ENCODE data around the gene DMKN. TPM values are rescaled to one million over a fixed set of nuclear protein-coding genes. Genes with fewer than 3 reads are reported as not detected.

Gene DMKN
- total and polyA plus RNA-seq, 2 donors: 10.7 to 17.5 TPM

DNA sequence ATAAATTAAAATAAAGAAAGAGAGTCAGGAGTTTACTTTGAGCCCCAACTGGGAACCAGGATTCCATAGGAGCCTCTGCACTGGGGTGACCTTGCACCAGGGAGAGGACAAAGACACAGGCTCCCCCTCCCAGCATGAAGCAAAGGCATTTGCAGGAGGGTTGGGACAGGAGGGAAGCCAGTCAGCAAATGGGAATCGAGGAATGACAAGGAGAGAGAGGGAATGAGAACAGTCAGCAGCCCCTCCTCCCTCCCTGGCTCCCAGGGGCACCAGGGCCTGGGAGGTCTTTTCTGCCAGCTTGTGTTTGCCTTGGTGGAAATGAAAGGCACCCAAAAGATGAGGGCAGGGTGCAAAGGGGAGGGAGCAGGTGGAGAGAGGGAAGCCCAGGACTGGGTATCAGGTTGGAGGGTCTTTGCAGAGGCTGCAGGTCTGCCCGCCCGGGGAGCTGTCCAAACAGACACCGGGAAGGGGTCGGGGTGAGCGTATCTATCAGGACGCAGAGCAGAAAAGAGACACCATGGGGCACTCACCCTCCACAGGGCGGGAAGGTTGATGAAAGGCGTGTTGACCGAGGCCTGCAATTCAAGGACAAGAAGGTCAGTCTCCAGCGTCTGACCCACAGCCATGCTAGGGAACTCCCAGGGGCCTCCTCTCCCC lies 10.9 kb upstream of the DMKN start:
- H3K27ac ChIP-seq (ENCODE audit: low read depth): no peak overlapping the region

GRCh38 chr19:35522745-35523327 lies 9.4 kb upstream of the DMKN start:
- WGBS: 78% methylated on average over 12 of the region's 12 CpGs
- no peak for DNase-seq (ENCODE audit: extremely low spot score)
- H3K27ac ChIP-seq (ENCODE audit: low read depth): no peak overlapping the region

More for the DNA sequence above, 10.9 kb upstream of the DMKN start:
- no peak for DNase-seq (ENCODE audit: extremely low spot score)
- Histone ChIP-seq H3K36me3 (ENCODE audit: insufficient read depth) (no peaks in the 10 kb centered on the region), H3K4me1 (ENCODE audit: insufficient read depth) (no peaks in the 10 kb centered on the region), H3K4me3 (ENCODE audit: low read depth, low read length) (no peak overlapping the region)
- WGBS: 19% methylated on average over 11 of the region's 11 CpGs

GRCh38 chr19:35521124-35521743 lies 7.8 kb upstream of the DMKN start:
- Histone ChIP-seq H3K4me3 (ENCODE audit: low read depth, low read length) (no peak overlapping the region), H3K4me1 (ENCODE audit: insufficient read depth) (no peaks in the 10 kb centered on the region), H3K36me3 (ENCODE audit: insufficient read depth) (no peaks in the 10 kb centered on the region), H3K27ac (ENCODE audit: low read depth) (no peak overlapping the region)
- DNase-seq (ENCODE audit: extremely low spot score): no peak
- WGBS: 54% methylated on average over 16 of the region's 16 CpGs

More at GRCh38 chr19:35522745-35523327, 9.4 kb upstream of the DMKN start:
- Histone ChIP-seq H3K4me1 (ENCODE audit: insufficient read depth) (no peaks in the 10 kb centered on the region), H3K4me3 (ENCODE audit: low read depth, low read length) (no peak overlapping the region), H3K36me3 (ENCODE audit: insufficient read depth) (no peaks in the 10 kb centered on the region)

GRCh38 chr19:35519291-35519690 lies 5.8 kb upstream of the DMKN start:
- H3K4me1 ChIP-seq (ENCODE audit: insufficient read depth): no peaks in the 10 kb centered on the region
- no peak for DNase-seq (ENCODE audit: extremely low spot score)
- no peak overlapping the region for H3K4me3 ChIP-seq (ENCODE audit: low read depth, low read length)
- H3K36me3 ChIP-seq (ENCODE audit: insufficient read depth): no peaks in the 10 kb centered on the region
- no peak overlapping the region for H3K27ac ChIP-seq (ENCODE audit: low read depth)
- WGBS: 49% methylated on average over 7 of the region's 7 CpGs

GRCh38 chr19:35518313-35518712 lies 4.9 kb upstream of the DMKN start:
- Histone ChIP-seq H3K27ac (ENCODE audit: low read depth) (no peak overlapping the region), H3K4me1 (ENCODE audit: insufficient read depth) (no peaks in the 10 kb centered on the region), H3K4me3 (ENCODE audit: low read depth, low read length) (no peak overlapping the region), H3K36me3 (ENCODE audit: insufficient read depth) (no peaks in the 10 kb centered on the region)
- WGBS: 51% methylated on average over 6 of the region's 6 CpGs
- DNase-seq (ENCODE audit: extremely low spot score): no peak

DNA sequence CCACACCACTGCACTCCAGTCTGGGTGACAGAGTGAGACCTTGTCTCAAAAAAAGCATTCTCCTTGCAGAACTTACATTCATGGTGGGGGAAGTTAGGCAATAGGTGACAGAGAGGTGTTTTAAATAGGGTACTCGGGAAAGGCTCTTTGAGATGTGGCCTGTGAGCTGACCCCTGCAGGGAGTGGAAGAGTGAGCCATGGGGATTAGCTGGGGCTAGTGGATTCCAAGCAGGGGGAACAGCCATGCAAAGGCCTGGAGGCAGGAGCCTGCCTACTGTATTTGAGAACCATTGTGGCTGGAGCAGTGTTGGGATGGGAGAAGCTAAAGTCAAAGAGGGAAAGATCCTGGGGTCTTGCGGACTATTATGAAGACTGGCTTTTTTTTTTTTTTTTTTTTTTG lies 3.9 kb upstream of the DMKN start:
- DNase-seq (ENCODE audit: extremely low spot score): no peak
- 80% methylated on average over 2 of the region's 2 CpGs for WGBS
- no peak overlapping the region for H3K4me3 ChIP-seq (ENCODE audit: low read depth, low read length)
- H3K4me1 ChIP-seq (ENCODE audit: insufficient read depth): no peaks in the 10 kb centered on the region
- H3K27ac ChIP-seq (ENCODE audit: low read depth): no peak overlapping the region
- H3K36me3 ChIP-seq (ENCODE audit: insufficient read depth): no peaks in the 10 kb centered on the region

- no peak for DNase-seq (ENCODE audit: extremely low spot score)
- Histone ChIP-seq H3K4me1 (ENCODE audit: insufficient read depth) (no peaks in the 10 kb centered on the region), H3K27ac (ENCODE audit: low read depth) (no peak overlapping the region), H3K4me3 (ENCODE audit: low read depth, low read length) (no peak overlapping the region), H3K36me3 (ENCODE audit: insufficient read depth) (no peaks in the 10 kb centered on the region)
- WGBS: 90% methylated on average over 3 of the region's 3 CpGs
Observed at GRCh38 chr19:35516310-35516709, 2.9 kb upstream of the DMKN start.

DNA sequence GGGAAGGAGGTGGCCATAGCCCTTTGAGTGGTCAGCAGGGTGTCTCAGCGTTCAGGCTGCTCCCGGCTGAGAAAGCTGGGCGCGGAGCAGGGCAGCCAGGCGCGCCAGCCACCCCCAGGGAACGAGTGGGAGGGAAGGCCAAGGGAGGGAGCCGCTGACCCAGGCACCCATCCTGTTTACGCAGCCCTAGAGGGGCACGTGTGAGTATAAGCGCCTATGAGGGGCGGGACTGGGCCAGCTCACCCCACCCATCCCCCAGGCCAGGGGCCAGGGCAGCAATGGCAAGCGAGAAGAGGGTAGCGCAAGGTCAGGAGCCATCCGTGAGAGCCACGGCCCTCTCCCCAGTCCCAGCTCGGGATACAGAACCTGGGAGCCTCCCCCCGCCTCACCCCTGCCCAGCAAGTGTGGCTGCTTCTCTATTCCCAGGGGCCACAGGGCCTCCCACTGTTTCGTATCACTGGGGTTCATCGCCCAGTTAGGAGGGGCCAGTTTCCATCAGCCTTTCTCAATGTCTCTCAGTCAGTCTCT lies 897 bp upstream of the DMKN start:
- 15% methylated on average over 20 of the region's 20 CpGs for WGBS
- Histone ChIP-seq H3K4me1 (ENCODE audit: insufficient read depth) (no peaks in the 10 kb centered on the region), H3K4me3 (ENCODE audit: low read depth, low read length) (no peak overlapping the region), H3K36me3 (ENCODE audit: insufficient read depth) (no peaks in the 10 kb centered on the region), H3K27ac (ENCODE audit: low read depth) (no peak overlapping the region)
- DNase-seq (ENCODE audit: extremely low spot score): no peak

DNA sequence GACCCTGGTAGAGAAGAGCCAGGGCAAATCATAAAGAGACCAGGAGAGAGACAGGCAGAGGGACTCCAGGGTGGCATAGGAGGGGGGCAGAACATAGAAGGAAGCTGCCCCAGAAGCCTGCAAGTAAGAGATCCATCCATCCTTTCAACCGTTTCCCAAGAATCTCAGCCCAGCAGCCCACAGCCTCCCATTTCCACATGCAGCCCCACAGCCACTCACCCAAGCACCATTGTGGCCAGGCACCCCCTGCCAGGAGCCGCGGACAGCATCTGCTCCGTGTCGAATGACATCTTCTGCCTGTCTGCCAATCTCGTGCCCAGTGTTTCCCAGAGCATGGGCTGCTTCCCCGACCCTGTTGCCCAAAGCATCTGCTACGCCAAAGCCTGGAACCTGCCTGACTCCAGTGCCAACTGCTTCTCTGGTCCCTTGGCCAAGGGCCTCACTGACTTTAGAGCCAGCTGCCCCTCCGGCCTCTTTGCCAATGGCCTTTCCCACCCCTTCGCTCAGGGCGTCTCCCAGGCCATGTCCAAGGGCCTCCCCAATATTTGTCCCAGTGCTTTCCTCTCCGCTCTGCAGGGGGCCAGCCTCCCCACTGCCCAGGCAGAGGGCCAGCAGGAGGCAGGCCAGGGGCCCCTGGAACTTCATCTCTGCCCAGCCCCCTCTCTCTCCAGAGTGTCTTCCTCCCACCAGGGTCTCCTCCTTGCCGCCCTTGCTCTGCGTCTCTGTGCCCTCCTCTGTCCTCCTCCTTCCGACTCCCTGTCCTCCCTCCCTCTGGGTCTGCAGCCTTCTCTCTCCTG lies 420 bp downstream of the DMKN start:
- Histone ChIP-seq H3K36me3 (ENCODE audit: insufficient read depth) (no peaks in the 10 kb centered on the region), H3K4me3 (ENCODE audit: low read depth, low read length) (no peak overlapping the region), H3K27ac (ENCODE audit: low read depth) (no peak overlapping the region), H3K4me1 (ENCODE audit: insufficient read depth) (no peaks in the 10 kb centered on the region)
- WGBS: 70% methylated on average over 15 of the region's 15 CpGs
- DNase-seq (ENCODE audit: extremely low spot score): no peak

- 72% methylated on average over 7 of the region's 7 CpGs for WGBS
- Histone ChIP-seq H3K4me1 (ENCODE audit: insufficient read depth) (no peaks in the 10 kb centered on the region), H3K4me3 (ENCODE audit: low read depth, low read length) (no peak overlapping the region), H3K36me3 (ENCODE audit: insufficient read depth) (no peaks in the 10 kb centered on the region), H3K27ac (ENCODE audit: low read depth) (no peak overlapping the region)
- no peak for DNase-seq (ENCODE audit: extremely low spot score)
Observed at GRCh38 chr19:35511337-35511736, 2.1 kb downstream of the DMKN start.

DNA sequence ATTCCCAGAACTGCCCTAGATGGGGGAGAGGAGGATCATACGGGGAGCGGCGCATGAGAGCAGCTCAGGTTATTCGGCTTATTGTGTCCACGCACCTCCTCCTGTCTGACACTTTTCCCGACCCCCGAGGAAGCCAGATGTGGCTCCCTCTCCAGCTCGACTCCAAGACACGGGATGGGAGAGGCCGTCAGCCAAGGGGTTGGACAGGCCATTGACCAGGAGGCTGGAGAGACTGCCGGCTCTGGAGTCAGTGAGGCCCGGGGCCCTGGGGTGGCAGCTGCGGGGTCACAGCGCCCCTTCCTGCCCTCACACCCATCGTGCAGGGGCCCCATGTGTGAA lies 2.9 kb downstream of the DMKN start:
- DNase-seq (ENCODE audit: extremely low spot score): no peak
- Histone ChIP-seq H3K4me3 (ENCODE audit: low read depth, low read length) (peak overlapping the region; percentile 38), H3K27ac (ENCODE audit: low read depth) (no peak overlapping the region), H3K36me3 (ENCODE audit: insufficient read depth) (no peaks in the 10 kb centered on the region), H3K4me1 (ENCODE audit: insufficient read depth) (no peaks in the 10 kb centered on the region)
- 7% methylated on average over 15 of the region's 15 CpGs for WGBS

GRCh38 chr19:35509861-35510625 lies 3.4 kb downstream of the DMKN start:
- H3K4me1 ChIP-seq (ENCODE audit: insufficient read depth): no peaks in the 10 kb centered on the region
- WGBS: 1% methylated on average over 39 of the region's 39 CpGs
- peak overlapping the region; percentile 38 for H3K4me3 ChIP-seq (ENCODE audit: low read depth, low read length)
- peak overlapping the region; percentile 63 for H3K27ac ChIP-seq (ENCODE audit: low read depth)
- H3K36me3 ChIP-seq (ENCODE audit: insufficient read depth): no peaks in the 10 kb centered on the region
- DNase-seq (ENCODE audit: extremely low spot score): peak; percentile 63

DNA sequence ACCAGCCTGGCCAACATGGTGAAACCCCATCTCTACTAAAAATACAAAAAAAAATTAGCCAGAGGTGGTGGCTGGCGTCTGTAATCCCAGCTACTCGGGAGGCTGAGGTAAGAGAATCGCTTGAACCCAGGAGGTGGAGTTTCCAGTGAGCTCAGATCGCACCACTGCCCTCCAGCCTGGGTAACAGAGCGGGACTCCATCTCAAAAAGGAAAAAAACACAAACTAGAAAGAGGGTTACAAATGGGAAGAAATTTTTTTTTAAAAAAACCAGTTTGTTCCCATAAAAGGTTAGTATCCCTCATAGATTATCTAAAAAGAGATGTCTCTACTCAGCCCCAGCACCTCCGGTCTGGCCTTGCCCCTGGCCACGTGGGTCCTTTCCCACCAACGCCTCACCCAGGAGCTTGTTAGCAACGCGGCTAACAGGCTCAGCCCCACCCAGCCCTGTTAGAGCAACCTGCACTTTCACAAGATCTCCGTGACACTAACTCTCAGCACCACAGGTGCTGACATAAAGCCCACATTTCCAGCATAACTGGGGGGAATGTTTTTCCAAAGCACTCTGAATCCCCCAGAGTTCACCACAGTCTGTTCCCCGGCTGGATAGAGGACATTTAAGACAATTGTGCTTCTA lies 4.3 kb downstream of the DMKN start:
- no peak overlapping the region for H3K27ac ChIP-seq (ENCODE audit: low read depth)
- WGBS: 29% methylated on average over 12 of the region's 12 CpGs
- no peaks in the 10 kb centered on the region for H3K36me3 ChIP-seq (ENCODE audit: insufficient read depth)
- no peak for DNase-seq (ENCODE audit: extremely low spot score)
- no peak overlapping the region for H3K4me3 ChIP-seq (ENCODE audit: low read depth, low read length)
- H3K4me1 ChIP-seq (ENCODE audit: insufficient read depth): no peaks in the 10 kb centered on the region

Measured in urinary bladder (tissue), 4 donors.